ENCODE data around the gene HTT. TPM values are rescaled to one million over a fixed set of nuclear protein-coding genes. Genes with fewer than 3 reads are reported as not detected.

HTT gene
- total RNA-seq, 1 experiment from 2014 or later: 64.4 TPM

GRCh38 chr4:3232871-3233271 is 158.4 kb downstream of the HTT start:
- Histone ChIP-seq H4K5ac (ENCODE audit: insufficient read length, low read depth, low read length) (no peak overlapping the region), H3K79me1 (ENCODE audit: insufficient read depth, low read depth, low read length, poor library complexity, severe bottlenecking) (no peaks in the 10 kb centered on the region), H2BK12ac (ENCODE audit: insufficient read length, low read depth, low read length) (no peak overlapping the region), H3K4me1 (ENCODE audit: insufficient read depth, low read length) (peaks cover 3% of the 10 kb centered on the region; the same call in 1 of the 2 replicates), H4K8ac (replicated peaks; ENCODE audit: insufficient read length, low read depth, low read length) (no peak overlapping the region), H3K23ac (ENCODE audit: insufficient read length, low read depth, low read length) (no peak overlapping the region), H3K14ac (ENCODE audit: insufficient read depth, low read length) (no peak overlapping the region), H2AFZ (ENCODE audit: low read length) (no peak overlapping the region), H2AK5ac (ENCODE audit: insufficient read length, low read length) (no peak overlapping the region), H3K9ac (ENCODE audit: extremely low read depth, insufficient read length, low read length) (no peak overlapping the region), H2BK120ac (ENCODE audit: low read depth, low read length, poor library complexity, severe bottlenecking) (no peak overlapping the region), H3K4ac (ENCODE audit: low read depth, low read length) (no peak overlapping the region), H3K18ac (ENCODE audit: insufficient read length, low read depth, low read length) (no peak overlapping the region), H3K27ac (ENCODE audit: insufficient read length, low read depth, low read length) (no peak overlapping the region), H3K79me2 (ENCODE audit: insufficient read depth, low read length) (no peaks in the 10 kb centered on the region), H3T11ph (ENCODE audit: low read length) (no peak overlapping the region), H4K20me1 (ENCODE audit: control insufficient read depth, insufficient read depth, insufficient read length) (peaks cover 5% of the 10 kb centered on the region), H4K91ac (ENCODE audit: insufficient read length, low read depth, low read length) (no peak overlapping the region), H3K56ac (ENCODE audit: insufficient read length, low read depth, low read length) (no peak overlapping the region), H2BK5ac (ENCODE audit: insufficient read length, low read length) (no peak overlapping the region), H2BK20ac (ENCODE audit: low read depth, low read length, poor library complexity, severe bottlenecking) (no peak overlapping the region), H3K27me3 (ENCODE audit: insufficient read depth, low read length) (no peaks in the 10 kb centered on the region; the same call in 1 of the 2 replicates), H2BK15ac (ENCODE audit: low read depth, low read length) (no peak overlapping the region), H3K23me2 (ENCODE audit: insufficient read length, low read depth, low read length, poor library complexity, severe bottlenecking) (no peaks in the 10 kb centered on the region), H3K9me3 (ENCODE audit: control insufficient read depth, low read depth, low read length) (no peaks in the 10 kb centered on the region), H3K4me2 (ENCODE audit: insufficient read depth, insufficient read length, low read length) (no peak overlapping the region)
- peaks cover 35% of the 10 kb centered on the region for H3K27me3 Mint-ChIP-seq (ENCODE audit: low read depth)
- peaks cover 7 to 15% of the 10 kb centered on the region in 2 experiments for H3K4me1 Mint-ChIP-seq
- peaks cover 3 to 7% of the 10 kb centered on the region in 2 experiments; a peak in 3 of 5 replicates for H3K9me3 Mint-ChIP-seq
- H3K27ac Mint-ChIP-seq: no peak overlapping the region
- no peak for DNase-seq
- no peak for TF ChIP-seq CTCF (conservative IDR thresholded peaks at IDR 0.05)
- H3K4me3 Mint-ChIP-seq: no peak overlapping the region
- no CpG with 5 or more reads among the region's 15 CpGs for WGBS (ENCODE audit: extremely low coverage, insufficient read length, low lambda C conversion rate)
- H3K36me3 Mint-ChIP-seq (ENCODE audit: insufficient read depth in 1 of 3, low read depth in 3 of 3): peaks cover 55 to 76% (median 74%) of the 10 kb centered on the region in 3 experiments
